K562 (cell line): ENCODE data around the gene TIPIN.

ENCODE experiments used
- CTCF ChIP-seq, 3 experiments: IDR thresholded peaks in 2 of 3; conservative IDR thresholded peaks in 1 of 3; 2 replicates each; pipeline ENCODE4 v1.5.1; 2011 to 2012; ENCODE audit warnings: low read length in 3 of 3, mild to moderate bottlenecking in 3 of 3, control low read depth in 2 of 3, improper control_type of control experiment in 1 of 3, inconsistent platforms in 1 of 3, low read depth in 1 of 3, mixed read lengths in 1 of 3, moderate library complexity in 1 of 3; ENCODE audit not compliant: insufficient read depth in 2 of 3
- EGR1 ChIP-seq: fragments of 450-650 bp; conservative IDR thresholded peaks from 2 replicates; pipeline ENCODE4 v1.6.1; 2017; ENCODE audit warnings: mild to moderate bottlenecking
- ESRRA ChIP-seq: fragments of 450-650 bp; IDR thresholded peaks from 2 replicates; pipeline ENCODE4 v1.6.1; 2014; ENCODE audit warnings: low read depth, mild to moderate bottlenecking, moderate library complexity, borderline replicate concordance
- FOXM1 ChIP-seq, 2 experiments: fragments of 450-650 bp in 1 of 2; sonication (generic) in 1 of 2; formaldehyde crosslinking in 1 of 2; IDR thresholded peaks; 2 replicates each; pipeline versions ENCODE4 v1.6.1 to v1.9.0; 2017 to 2022; ENCODE audit warnings: low read depth in 2 of 2, mild to moderate bottlenecking in 2 of 2, missing genetic modification reagents in 1 of 2, moderate library complexity in 1 of 2
- GTF2B ChIP-seq: IDR thresholded peaks from 2 replicates; pipeline ENCODE4 v1.6.1; 2011; ENCODE audit not compliant: insufficient read length; ENCODE audit errors: extremely low read depth
- HDAC6 ChIP-seq: IDR thresholded peaks from 2 replicates; pipeline ENCODE4 v1.6.1; 2012; ENCODE audit warnings: low read depth, mild to moderate bottlenecking, control low read depth, inconsistent platforms, low read length, moderate library complexity
- MYC ChIP-seq, 2 experiments: fragments of 250-450 bp in 1 of 2; sonication (Bioruptor Pico) in 1 of 2; IDR thresholded peaks; 2 replicates each; pipeline versions ENCODE4 v1.5.1 to v1.6.1; 2012 to 2021; ENCODE audit warnings: low read depth in 2 of 2, borderline replicate concordance in 1 of 2, improper control_type of control experiment in 1 of 2, low read length in 1 of 2, mild to moderate bottlenecking in 1 of 2, moderate library complexity in 1 of 2
- TAL1 ChIP-seq: fragments of 450-650 bp; IDR thresholded peaks from 2 replicates; pipeline ENCODE4 v1.6.1; 2016; ENCODE audit warnings: mild to moderate bottlenecking
- ZNF311 ChIP-seq: fragments of 250-450 bp; sonication (Bioruptor Pico); IDR thresholded peaks from 2 replicates; pipeline ENCODE4 v1.4.0; 2020; ENCODE audit warnings: mild to moderate bottlenecking, moderate library complexity
- TF ChIP-seq, protein P1 (sequence below): fragments of 450-650 bp; formaldehyde crosslinking; IDR thresholded peaks from 2 replicates; pipeline ENCODE4 v1.4.0; 2020; ENCODE audit warnings: mild to moderate bottlenecking, moderate library complexity

DNA sequence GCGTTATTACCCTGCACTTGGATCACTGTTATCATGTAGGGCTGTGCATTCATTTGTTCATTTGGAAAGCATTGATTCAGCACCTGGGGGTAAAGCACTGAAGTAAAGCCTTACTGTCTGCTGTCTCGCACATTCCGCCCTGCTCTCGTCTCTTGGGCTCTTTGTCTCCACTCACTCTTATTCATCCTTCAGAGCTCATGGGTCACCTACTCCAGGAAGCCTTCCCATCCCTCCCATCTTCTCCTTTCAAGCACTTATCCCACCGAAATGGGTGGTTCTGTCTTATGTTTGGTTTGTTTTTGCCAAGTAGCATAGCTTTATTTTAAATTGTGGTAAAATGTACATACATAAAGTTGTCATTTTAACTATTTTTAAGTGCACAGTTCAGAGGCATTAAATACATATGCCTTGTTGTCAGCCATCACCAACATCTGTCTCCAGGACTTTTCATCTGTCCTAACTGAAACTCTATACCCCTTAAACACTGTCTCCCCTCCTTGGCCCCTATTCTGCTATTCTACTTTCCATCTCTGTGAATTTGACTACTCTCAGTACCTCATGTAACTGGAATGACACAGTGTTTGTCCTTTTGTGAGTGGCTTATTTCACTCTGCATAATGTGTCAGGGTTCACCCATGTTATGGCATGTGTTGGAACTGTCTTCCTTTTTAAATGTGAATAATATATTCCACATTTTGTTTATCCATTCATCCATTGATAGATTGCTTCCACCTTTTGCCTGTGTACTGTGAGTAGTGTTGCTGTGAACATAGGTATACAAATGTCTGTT lies 53.8 kb downstream of the TIPIN start:
- TF ChIP-seq ZNF311 = no peak
- TF ChIP-seq CTCF (IDR thresholded peaks at IDR 0.05 in 2 of 3, conservative IDR thresholded peaks at IDR 0.05 in 1 of 3; ENCODE audit: insufficient read depth in 2 of 3, low read depth in 1 of 3, low read length in 3 of 3) = no peak
- no peak for TF ChIP-seq GTF2B
- no peak for TF ChIP-seq MYC (IDR thresholded peaks at IDR 0.05; ENCODE audit: low read depth, low read length)
- no peak for TF ChIP-seq MYC (CRISPR knock-in tag; IDR thresholded peaks at IDR 0.05; ENCODE audit: borderline replicate concordance, low read depth)
- no peak for TF ChIP-seq TAL1
- TF ChIP-seq, protein P1, sequence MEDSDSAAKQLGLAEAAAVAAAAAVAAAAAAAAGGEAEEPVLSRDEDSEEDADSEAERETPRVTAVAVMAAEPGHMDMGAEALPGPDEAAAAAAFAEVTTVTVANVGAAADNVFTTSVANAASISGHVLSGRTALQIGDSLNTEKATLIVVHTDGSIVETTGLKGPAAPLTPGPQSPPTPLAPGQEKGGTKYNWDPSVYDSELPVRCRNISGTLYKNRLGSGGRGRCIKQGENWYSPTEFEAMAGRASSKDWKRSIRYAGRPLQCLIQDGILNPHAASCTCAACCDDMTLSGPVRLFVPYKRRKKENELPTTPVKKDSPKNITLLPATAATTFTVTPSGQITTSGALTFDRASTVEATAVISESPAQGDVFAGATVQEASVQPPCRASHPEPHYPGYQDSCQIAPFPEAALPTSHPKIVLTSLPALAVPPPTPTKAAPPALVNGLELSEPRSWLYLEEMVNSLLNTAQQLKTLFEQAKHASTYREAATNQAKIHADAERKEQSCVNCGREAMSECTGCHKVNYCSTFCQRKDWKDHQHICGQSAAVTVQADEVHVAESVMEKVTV (CRISPR knock-in tag) = no peak
- TF ChIP-seq ESRRA = no peak
- no peak for TF ChIP-seq HDAC6
- TF ChIP-seq EGR1 = no peak
- TF ChIP-seq FOXM1 (IDR thresholded peaks at IDR 0.05; ENCODE audit: low read depth) = no peak
- no peak for TF ChIP-seq FOXM1 (CRISPR knock-in tag; IDR thresholded peaks at IDR 0.05; ENCODE audit: low read depth)
